Activated CD8-positive, alpha-beta memory T cell treated with anti-CD3 and anti-CD28 coated beads, Interleukin-2, amount 50 U/mL, for 24 hours (primary cell): ENCODE measurements around the gene C16orf89.

Experiments
- DNase-seq: peaks from one replicate; pipeline ENCODE4 v3.0.0-alpha.2; 2020; ENCODE audit errors: extremely low read depth

C16orf89 gene

GRCh38 chr16:5003828-5004227 lies 61.9 kb downstream of the C16orf89 start:
- DNase-seq, result no peak

GRCh38 chr16:5003211-5003610 lies 62.5 kb downstream of the C16orf89 start:
- no peak for DNase-seq

- DNase-seq, result no peak
Observed at GRCh38 chr16:5002699-5003143, 63.0 kb downstream of the C16orf89 start.

GRCh38 chr16:5001986-5002385 lies 63.8 kb downstream of the C16orf89 start:
- no peak for DNase-seq

GRCh38 chr16:5001571-5001970 lies 64.2 kb downstream of the C16orf89 start:
- DNase-seq, result no peak

- DNase-seq, result no peak
Observed at GRCh38 chr16:5000573-5001001, 65.2 kb downstream of the C16orf89 start.

GRCh38 chr16:4994719-4995434 lies 70.9 kb downstream of the C16orf89 start:
- no peak for DNase-seq
